Sciatic nerve (tissue), 2 donors: Measurements from ENCODE around the gene THBS3. TPM values are rescaled to one million over a fixed set of nuclear protein-coding genes. Genes with fewer than 3 reads are reported as not detected.
A peak's percentile ranks its signal among the peaks of the same experiment; 100 is the strongest.

Experiments
- ATAC-seq: fragments of 200-7000 bp; cut with Tn5 transposase; one replicate; pipeline ENCODE4 v1.9.1; 2020; ENCODE audit warnings: mild to moderate bottlenecking, moderate library complexity
- DNase-seq: peaks from one replicate; pipeline ENCODE4 v3.0.0-alpha.2; 2020; ENCODE audit warnings: low spot score
- intact Hi-C: fragments of 100-400 bp; cut with DNase I; formaldehyde crosslinking; loops from one replicate; pipeline ENCODE4 v1.14.2; 2022
- total RNA-seq: library from RNA; stranded (reverse); fragmentation: NEBNext Ultra II Directional; extraction: Animal tissue kit (Norgen Biotek cat#: 25700); gene quantifications from one replicate; pipeline ENCODE4 v1.2.1, GENCODE V29; 2021
- donor health status: DM: no; HTN: no; CAD: no.
- donor health status: DM: no; HTN: no; CAD: no.

The THBS3 gene
- total RNA-seq, 1 donor from 2014 or later: 58.8 TPM

DNA sequence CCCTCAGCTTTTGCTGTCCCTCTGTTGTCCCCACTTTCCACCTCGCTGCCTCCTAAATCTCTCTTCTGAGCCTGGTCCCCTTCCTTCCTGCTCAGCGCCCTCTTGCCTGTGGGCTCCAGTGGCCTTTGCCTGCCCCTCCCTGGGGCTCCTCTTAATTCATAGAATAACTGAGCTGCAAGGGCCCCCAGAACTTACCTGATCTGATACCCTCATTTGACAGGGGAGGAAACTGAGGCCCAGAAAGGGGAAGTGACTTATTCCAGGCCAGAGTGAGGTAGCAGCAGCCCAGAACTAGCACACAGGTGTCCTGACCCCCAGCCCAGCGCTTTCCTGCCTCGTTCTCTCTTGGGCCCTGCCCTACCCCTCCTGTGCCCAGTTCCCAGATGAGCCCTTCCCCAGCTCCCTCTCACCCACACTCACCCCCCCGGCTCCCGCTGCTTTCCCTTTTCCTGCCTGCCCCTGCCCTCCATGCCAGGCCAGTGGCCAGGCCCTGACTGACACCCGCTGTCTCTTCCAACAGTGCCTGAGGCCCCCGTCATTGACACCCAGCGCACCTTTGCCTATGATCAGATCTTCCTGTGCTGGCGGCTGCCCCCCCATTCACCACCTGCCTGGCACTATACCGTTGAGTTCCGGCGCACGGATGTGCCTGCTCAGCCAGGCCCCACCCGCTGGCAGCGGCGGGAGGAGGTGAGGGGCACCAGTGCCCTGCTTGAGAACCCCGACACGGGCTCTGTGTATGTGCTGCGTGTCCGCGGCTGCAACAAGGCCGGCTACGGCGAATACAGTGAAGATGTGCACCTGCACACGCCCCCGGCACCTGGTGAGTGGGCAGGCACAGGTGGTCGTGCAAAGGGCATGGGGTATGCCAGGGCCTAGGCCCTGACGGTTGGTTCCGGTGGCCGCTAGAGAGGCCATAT, 28.3 kb downstream of the THBS3 start:
- ATAC-seq (no peak), DNase-seq (peak; percentile 62)
- intact Hi-C loops: loop anchor here (10.0 kb wide), 1 partner anchor 55 kb away; the partner anchor contains the start of gene EFNA1

DNA sequence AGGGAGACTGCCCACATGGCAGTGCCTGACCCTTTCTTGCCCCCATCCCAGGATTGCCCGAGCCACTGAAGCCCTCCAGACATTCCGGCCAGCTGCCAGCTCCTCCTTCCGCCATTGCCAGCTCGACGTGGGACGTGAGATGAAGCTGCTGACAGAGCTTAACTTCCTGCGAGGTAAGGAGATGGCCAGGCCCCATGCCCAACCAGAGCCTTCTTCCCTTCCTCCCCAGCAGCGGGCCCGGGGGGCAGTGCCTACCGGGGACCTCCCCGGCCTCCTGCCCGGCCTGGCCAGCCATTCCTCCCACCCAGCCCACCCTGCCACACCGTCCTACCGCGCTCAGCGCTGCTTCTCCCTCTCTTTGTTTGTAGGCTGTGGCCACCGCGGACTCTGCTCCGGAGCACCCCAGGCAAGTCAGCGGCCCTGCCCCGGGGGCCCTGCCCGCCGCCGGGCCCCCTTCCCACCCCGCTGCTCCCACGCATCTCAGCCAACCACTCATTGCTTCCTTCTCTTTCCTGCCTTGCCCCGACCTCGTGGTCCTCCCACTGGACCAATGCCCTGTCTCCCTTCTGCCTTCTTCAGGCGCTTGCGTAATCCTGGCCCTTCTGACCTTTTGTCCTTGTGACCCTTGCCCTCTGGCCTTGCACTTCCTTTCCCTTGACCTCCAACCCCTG, 29.1 kb downstream of the THBS3 start:
- DNase-seq (peak; percentile 69), ATAC-seq (no peak)
- intact Hi-C loops: loop anchor here (10.0 kb wide), 1 partner anchor 54 kb away; the partner anchor contains the start of gene EFNA1

DNA sequence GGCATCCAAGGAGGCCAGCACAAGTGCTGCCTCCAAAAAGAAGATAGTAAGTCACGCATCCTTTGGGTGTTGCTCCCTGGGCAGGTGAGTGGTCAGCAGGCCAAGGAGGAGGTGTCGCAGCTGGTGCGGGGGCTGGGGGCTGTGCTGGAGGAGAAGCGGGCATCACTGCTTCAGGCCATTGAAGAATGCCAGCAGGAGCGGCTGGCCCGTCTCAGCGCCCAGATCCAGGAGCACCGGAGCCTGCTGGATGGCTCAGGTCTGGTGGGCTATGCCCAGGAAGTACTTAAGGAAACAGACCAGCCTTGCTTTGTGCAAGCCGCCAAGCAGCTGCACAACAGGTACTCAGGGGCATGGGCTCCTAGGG, 29.8 kb downstream of the THBS3 start:
- DNase-seq: peak; percentile 63
- intact Hi-C loops: loop anchor here (10.0 kb wide), 1 partner anchor 53 kb away; the partner anchor contains the start of gene EFNA1
- no peak for ATAC-seq

DNA sequence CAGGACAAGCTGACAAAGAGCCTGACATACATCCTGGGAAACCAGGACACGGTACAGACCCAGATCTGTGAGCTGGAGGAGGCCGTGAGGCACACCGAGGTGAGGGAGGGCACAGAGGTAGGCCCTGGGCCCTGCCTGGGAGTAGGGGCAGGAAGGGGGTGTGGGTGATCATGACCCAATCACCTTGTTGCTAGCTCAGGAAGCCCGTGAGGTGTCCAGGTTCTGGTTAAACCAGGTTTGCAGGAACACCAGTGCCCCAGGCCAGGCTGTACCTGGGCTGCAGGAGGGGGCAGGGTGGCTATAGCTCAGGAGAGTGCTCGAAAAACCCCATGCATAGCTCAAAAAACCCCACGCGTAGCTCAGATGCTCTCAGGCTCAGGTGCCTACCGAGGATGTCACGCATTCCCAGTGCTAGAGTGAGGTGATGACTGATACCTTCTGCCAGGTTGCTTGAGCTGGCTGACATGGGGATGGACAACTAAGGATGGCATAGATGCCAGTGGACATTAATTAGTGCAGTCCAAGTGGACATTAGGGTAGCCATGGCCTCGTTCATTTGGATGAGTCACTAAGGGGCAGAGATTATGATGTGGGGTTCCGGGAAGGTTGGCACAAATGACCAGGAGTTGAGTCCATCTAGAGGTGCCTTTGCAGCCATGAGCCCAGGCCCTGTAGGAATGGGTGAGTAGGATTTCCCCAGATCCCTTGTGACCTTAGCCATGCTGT, 30.3 kb downstream of the THBS3 start:
- intact Hi-C loops: loop anchor here (10.0 kb wide), 1 partner anchor 53 kb away; the partner anchor contains the start of gene EFNA1
- DNase-seq (peak; percentile 48), ATAC-seq (no peak)

DNA sequence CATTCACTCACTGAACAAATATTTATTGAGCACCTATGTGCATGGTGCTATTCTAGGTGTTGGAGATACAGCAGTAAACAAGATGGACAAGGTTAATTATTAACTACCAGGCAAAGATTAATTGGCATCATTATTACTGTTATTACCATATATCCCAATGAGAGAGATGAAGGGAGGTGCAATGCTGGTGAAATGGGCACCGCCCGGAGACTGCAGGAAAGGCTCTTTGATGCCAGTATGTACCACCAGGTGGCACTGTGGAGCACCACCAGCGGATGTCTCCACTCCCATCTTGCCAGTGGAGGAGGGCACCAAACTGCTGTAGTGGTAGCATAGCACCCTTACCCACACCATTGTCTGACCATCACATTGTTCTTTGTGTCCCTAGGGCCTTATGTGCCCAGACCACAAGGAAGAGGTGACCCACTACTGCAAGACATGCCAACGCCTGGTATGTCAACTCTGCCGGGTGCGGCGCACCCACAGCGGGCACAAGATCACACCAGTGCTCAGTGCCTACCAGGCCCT, 31.1 kb downstream of the THBS3 start:
- intact Hi-C loops: loop anchor here (10.0 kb wide), 1 partner anchor 52 kb away; the partner anchor contains the start of gene EFNA1
- ATAC-seq: peak; percentile 64
- peak; percentile 92 for DNase-seq

DNA sequence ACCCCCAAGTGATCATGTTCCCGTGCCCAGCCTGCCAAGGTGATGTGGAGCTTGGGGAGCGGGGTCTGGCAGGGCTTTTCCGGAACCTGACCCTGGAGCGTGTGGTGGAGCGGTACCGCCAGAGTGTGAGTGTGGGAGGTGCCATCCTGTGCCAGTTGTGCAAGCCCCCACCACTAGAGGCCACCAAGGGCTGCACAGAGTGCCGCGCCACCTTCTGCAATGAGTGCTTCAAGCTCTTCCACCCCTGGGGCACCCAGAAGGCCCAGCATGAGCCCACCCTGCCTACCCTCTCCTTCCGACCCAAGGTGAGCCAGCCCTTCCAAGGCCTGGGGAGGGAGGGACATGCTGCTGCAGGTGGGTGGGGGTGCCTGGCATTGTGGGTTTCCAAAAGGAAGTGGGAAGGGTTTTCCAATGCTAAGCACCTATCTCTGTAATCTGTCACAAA, 31.7 kb downstream of the THBS3 start:
- no peak for ATAC-seq
- intact Hi-C loops: loop anchor here (10.0 kb wide), 1 partner anchor 51 kb away; the partner anchor contains the start of gene EFNA1

DNA sequence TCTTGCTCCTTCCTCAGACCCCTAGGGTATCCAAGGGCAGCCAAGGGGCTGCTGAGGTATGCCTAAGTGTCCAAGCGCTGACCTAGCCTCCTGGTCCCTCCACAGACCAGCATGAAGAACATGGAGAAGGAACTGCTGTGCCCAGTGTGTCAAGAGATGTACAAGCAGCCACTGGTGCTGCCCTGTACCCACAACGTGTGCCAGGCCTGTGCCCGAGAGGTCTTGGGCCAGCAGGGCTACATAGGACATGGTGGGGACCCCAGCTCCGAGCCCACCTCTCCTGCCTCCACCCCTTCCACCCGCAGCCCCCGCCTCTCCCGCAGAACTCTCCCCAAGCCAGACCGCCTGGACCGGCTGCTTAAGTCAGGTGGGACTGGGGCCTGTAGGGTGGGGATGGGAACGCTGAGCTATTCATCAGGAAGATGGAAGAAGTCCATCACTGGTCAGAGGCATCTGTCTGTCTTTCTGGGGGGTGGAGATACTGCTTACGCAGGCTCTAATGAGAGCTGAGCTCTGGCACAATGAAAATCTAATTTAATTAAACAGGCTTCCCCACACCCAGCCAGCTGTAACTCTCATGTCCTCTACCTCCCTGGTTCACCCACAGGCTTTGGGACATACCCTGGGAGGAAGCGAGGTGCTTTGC, 32.3 kb downstream of the THBS3 start:
- intact Hi-C loops: loop anchor here (10.0 kb wide), 1 partner anchor 51 kb away; the partner anchor contains the start of gene EFNA1
- ATAC-seq: no peak
- peak; percentile 61 for DNase-seq

More for the DNA sequence above, 31.7 kb downstream of the THBS3 start:
- peak; percentile 60 for DNase-seq

DNA sequence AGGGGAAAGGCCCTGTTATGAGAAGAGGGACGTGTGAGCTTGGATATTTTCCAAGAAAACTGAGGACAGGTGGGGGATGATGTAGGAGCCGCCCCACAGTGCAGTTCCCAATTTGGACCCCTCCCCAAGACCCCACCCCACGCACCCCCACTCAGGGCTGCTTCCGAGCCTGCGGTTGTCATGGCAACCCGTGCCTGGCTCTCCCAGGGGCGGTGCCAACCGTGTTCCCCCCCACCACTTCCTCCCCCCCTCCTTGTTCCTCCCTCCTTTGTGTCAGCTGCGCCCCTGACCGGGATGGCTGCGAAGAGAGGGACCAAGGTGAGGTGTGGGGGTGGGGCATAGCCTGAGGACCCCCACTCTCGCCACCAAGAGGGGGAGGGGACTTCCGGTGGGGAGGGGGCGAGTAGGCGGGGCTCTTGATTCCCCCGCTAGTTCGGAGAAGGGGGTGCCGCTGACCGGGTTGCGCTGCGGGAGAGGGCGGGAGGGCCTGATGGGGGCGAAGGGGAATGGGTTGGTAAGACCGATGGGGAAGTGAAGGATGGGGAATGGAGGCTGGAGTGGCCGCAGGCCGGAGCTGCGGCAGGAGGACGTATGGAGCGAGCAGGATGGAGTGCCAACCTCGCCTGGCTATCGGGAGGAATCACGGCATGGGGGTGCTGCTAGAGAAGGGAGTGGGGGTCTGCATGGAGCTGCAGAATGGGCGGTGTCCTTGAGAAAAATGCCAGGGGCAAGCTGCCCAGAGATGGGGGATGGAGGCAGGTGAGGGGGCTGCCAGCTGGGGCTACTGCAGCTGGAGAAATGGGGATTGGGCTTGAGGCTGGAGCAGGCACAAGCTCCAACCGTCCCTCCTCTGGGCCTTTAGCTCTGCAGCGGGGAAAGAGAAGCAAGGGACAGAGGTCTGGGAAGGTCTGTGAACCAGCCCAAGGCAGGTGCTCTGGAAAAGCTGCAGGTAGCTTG, 33.1 kb downstream of the THBS3 start:
- intact Hi-C loops: loop anchor here (5.0 to 10.0 kb wide), 2 partner anchors 50 to 197 kb away; partner anchors contain the start of gene EFNA1
- peak; percentile 74 for DNase-seq
- ATAC-seq: peak; percentile 2

DNA sequence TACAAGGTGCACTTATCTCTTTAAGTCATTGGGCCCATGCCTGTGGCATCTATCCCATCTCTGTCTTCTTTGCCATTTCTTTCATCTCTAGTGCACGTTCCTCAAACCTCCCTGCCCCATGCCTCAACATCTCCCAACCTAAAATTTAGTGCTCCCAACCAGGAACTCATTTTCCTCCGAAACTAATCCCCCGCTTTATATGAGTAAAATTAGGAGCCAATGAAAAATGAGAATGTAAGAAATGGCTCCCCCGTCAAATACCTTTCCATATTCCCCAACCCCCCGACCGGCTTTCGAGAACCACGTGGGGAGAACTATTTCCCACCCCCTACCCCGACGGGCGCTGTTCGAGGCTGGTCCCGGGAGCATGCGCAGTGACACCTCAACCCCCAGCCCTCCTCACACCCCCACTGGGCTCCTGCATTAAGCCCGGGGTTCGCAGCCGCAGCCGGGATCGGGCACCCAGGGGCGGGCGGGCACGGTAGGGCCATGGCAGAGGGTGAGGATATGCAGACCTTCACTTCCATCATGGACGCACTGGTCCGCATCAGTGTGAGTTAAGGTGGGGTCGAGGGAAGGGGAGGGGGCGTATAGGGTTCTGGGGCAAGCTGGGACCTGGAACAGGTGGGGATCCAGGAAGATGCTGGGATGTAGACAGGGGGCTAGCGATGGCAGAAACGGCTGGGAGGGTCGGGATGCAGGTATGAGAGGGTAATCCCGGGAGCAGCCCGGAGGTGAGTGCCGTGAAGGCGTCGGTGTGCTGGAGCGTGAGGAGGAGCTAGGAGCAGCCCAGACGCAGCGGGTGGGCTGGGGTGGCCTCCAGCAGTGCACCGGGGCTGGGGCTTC, 34.0 kb downstream of the THBS3 start, which contains the start of gene TRIM46:
Gene TRIM46 (plus strand): TSS at position 372 of the 846 bp plus-strand sequence. CDS start 118 bp downstream, at position 490.
- intact Hi-C loops: loop anchor here (5.0 to 10.0 kb wide), 2 partner anchors 49 to 196 kb away; partner anchors contain the start of gene EFNA1
- DNase-seq (peak; percentile 74), ATAC-seq (peak; percentile 7)

DNA sequence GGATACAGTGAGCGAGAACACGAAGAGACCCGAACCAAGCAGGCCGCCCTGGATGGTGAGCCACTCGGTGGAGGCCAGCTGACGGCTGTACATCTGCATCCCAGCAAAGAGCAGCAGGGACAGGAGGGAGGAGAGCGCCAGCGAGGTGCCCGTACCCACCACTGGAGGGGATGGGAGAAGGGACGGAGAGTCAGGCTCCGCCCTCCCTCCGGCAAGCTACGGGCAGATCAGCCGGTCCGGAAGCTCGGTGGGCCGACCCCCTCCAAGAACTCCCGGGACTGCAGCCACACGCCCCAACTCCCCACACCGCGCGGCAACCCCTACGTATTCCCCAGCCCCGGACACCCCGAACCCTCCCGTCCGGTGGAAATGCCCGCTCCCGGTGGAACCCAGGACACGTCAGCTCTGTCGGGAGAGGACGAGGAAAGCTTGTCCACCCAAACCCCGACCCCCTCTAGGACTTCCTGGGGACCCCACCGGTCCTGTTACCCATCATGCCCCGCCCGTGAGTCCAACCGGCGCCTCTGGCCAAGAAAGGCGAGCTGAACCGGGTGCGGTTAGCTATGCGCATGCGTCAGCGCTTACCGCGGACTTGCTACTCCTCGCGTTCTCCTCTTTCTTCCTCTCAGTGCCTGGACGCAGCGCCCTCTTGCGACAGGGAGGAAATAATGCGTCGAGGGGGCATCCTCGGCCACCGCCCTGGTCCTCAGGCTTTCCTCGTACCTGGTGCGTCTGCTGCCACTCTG, 34.8 kb downstream of the THBS3 start, which contains the start of gene KRTCAP2:
Gene KRTCAP2 (minus strand): TSS at position 573 of the 746 bp plus-strand sequence. CDS start 80 bp downstream, at position 493.
- intact Hi-C loops: loop anchor here (5.0 to 10.0 kb wide), 2 partner anchors 48 to 196 kb away; partner anchors contain the start of gene EFNA1
- DNase-seq: peak; percentile 96
- ATAC-seq: peak; percentile 88

DNA sequence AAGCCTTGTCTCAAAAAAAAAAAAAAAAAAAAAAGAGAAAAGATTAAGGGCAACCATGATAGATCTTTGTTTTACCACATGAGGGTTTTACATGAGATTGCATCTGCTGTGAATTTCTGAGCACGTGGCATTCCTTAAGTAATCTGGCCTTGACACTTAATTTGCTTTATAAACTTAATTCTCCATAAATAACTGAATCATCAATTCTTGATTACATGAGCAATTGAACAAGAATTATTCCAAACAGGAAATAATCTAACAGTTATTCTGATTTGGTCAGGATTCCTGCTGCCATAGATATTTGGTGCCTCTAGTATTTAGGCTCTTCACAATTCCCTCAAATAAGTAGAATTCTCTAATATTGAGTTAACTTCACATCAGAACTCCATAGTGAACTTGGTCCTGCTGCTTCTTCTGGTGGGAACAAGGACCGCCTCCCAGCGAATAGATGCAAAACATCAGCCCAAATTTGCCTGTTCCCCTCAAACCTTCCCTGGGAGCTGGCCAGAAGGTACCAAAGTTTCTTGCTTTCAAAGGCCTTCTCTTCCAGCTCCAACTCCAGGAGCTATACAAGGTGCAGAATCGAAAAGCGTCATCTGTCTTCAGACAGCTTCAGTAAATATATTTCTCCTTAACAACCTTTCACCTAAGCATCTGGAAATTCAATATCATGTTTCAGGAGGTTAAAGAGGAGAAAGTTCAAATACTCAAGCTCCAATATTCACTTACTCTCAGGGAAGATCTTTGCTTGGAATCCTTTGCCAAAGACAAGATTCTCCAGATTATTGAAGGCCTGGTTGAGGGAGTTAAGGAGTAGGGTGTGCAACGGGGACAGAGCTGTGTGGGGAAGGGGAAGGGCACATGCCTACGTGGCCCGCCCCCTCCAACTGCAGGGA, 35.6 kb downstream of the THBS3 start:
- DNase-seq (peak; percentile 34), ATAC-seq (no peak)
- intact Hi-C loops: loop anchor here (5.0 to 10.0 kb wide), 2 partner anchors 47 to 195 kb away; partner anchors contain the start of gene EFNA1

DNA sequence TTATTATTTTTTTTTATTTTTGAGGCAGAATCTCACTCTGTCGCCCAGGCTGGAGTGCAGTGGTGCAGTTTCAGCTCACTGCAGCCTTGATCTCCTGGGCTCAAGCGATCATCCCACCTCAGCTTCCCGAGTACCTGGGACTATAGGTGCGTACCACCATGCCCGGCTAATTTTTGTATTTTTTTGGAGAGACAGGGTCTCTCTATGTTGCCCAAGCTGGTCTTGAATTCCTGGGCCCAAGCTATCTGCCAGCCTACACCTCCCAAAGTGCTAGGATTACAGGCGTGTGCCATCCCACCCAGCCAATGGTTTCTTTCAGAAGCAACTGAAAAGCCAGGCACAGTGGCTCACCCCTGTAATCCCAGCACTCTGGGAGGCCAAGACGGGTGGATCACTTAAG, 36.9 kb downstream of the THBS3 start:
- ATAC-seq (no peak), DNase-seq (peak; percentile 10)
- intact Hi-C loops: loop anchor here (5.0 to 10.0 kb wide), 2 partner anchors 46 to 194 kb away; partner anchors contain the start of gene EFNA1

DNA sequence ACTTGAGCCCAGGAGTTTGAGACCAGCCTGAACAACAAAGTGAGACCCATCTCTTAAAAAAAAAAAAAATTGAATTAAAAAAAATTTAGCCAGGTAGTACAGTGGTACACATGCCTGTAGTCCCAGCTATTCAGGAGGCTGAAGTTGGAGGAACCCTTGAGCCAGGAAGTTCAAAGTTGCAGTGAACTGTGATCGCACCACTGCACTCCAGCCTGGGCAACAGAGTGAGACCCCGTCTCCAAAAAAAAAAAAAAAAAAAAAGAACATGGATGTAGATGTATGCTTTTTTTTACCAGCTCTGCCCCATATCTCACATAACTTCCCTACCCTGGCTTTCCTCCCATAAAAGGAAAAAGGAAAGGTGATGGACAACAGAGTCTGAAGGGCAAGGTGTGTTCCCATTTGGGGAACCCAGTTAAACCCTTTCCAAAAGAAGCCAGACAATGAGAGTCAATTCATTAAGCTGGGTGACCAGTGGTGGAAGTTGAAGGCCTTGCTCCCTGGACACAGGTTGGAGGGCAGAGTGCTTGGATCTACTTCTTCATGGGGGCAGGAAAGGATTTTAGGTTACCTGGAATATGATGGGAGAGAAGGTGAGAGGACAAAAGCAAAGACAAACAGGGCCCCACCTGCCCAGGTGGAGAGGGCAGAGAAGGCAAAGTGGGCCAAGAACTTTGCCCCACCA, 37.5 kb downstream of the THBS3 start:
- peak; percentile 21 for DNase-seq
- intact Hi-C loops: loop anchor here (5.0 to 10.0 kb wide), 2 partner anchors 45 to 193 kb away; partner anchors contain the start of gene EFNA1
- no peak for ATAC-seq
